PC-3 (cell line): ENCODE data around the gene IFTAP.

Experiments used
- EZH2 ChIP-seq: fragments of 300-600 bp; sonication (generic); IDR thresholded peaks from one replicate; pipeline ENCODE4 v1.6.1; 2017; ENCODE audit warnings: antibody characterized with exemption, mild to moderate bottlenecking, low read length; ENCODE audit not compliant: unreplicated experiment
- TF ChIP-seq, protein P1 (sequence below): fragments of 300-600 bp; sonication (generic); conservative IDR thresholded peaks from 2 replicates; pipeline ENCODE4 v1.5.1; 2017; ENCODE audit warnings: antibody characterized with exemption, low read depth, mild to moderate bottlenecking, low read length

DNA sequence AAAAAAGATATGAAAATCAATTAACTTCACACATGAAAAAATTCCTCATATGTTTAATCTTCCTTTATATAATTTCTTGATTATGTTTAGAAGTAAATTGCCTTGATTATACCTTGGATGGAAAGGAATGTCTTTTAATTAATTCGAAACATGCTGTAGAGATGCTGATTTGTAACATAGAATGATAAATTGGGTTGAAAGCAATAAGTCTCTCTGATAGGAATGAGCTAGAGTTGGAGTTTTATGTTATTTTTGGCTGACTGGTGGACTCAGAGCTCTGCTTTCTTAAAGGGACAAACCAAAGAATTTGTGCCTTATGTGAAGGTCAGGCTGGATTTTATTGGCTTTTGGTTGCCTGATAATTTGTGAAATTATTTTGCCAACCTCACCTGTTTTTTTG is 98.4 kb downstream of the IFTAP start:
- TF ChIP-seq, protein P1, sequence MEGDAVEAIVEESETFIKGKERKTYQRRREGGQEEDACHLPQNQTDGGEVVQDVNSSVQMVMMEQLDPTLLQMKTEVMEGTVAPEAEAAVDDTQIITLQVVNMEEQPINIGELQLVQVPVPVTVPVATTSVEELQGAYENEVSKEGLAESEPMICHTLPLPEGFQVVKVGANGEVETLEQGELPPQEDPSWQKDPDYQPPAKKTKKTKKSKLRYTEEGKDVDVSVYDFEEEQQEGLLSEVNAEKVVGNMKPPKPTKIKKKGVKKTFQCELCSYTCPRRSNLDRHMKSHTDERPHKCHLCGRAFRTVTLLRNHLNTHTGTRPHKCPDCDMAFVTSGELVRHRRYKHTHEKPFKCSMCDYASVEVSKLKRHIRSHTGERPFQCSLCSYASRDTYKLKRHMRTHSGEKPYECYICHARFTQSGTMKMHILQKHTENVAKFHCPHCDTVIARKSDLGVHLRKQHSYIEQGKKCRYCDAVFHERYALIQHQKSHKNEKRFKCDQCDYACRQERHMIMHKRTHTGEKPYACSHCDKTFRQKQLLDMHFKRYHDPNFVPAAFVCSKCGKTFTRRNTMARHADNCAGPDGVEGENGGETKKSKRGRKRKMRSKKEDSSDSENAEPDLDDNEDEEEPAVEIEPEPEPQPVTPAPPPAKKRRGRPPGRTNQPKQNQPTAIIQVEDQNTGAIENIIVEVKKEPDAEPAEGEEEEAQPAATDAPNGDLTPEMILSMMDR, result no peak
- TF ChIP-seq EZH2, result no peak
